Measurements from ENCODE around the gene DAB2IP.

DNA sequence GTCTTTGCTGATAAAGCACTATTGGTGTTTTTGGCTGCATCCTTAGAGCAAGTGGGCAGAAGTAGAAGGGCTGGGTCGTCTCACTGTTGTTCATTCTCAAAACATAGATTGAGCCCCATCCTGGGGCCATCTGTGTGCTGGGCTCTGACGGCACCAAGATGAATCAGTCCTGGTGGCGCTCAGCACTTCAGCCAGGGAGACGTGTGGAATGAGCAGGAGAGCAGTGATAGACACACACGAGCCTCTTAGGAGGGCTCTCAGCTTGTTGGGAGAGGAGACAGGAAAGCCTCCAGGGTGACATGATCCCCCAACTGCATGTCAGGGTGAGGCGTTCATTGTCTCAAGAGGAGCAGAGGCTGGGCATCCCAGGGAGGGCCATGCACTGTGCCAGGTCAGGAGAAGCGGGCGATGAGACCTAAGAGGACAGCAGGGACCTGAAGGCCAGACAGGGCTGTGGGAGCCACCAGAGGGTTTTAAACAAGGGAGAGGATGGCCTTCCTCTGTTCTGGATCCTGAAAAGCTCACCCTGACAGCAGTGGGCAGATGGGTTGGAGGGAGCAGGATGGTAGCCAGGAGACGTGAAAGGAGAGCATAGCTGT, 115.8 kb downstream of the DAB2IP start:
- TF ChIP-seq, protein P1, sequence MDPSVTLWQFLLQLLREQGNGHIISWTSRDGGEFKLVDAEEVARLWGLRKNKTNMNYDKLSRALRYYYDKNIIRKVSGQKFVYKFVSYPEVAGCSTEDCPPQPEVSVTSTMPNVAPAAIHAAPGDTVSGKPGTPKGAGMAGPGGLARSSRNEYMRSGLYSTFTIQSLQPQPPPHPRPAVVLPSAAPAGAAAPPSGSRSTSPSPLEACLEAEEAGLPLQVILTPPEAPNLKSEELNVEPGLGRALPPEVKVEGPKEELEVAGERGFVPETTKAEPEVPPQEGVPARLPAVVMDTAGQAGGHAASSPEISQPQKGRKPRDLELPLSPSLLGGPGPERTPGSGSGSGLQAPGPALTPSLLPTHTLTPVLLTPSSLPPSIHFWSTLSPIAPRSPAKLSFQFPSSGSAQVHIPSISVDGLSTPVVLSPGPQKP (IDR thresholded peaks at IDR 0.05; ENCODE audit: borderline replicate concordance, low read depth, low read length) = no peak
- TF ChIP-seq, protein P2, sequence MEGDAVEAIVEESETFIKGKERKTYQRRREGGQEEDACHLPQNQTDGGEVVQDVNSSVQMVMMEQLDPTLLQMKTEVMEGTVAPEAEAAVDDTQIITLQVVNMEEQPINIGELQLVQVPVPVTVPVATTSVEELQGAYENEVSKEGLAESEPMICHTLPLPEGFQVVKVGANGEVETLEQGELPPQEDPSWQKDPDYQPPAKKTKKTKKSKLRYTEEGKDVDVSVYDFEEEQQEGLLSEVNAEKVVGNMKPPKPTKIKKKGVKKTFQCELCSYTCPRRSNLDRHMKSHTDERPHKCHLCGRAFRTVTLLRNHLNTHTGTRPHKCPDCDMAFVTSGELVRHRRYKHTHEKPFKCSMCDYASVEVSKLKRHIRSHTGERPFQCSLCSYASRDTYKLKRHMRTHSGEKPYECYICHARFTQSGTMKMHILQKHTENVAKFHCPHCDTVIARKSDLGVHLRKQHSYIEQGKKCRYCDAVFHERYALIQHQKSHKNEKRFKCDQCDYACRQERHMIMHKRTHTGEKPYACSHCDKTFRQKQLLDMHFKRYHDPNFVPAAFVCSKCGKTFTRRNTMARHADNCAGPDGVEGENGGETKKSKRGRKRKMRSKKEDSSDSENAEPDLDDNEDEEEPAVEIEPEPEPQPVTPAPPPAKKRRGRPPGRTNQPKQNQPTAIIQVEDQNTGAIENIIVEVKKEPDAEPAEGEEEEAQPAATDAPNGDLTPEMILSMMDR (conservative IDR thresholded peaks at IDR 0.05; ENCODE audit: low read depth, low read length) = no peak
- TF ChIP-seq CEBPB (IDR thresholded peaks at IDR 0.05; ENCODE audit: low read depth, low read length) = no peak
